Tibial nerve (tissue), 4 donors: ENCODE results near the gene REX1BD. TPM values are rescaled to one million over a fixed set of nuclear protein-coding genes. Genes with fewer than 3 reads are reported as not detected.
"Not testable (repeated sequence)": the region's sequence is repeated elsewhere in the genome, so short reads cannot be mapped to it uniquely, and the experiment has no call there.

ENCODE experiments used
- DNase-seq, 2 donors: peaks; one replicate each; pipeline ENCODE4 v3.0.0-alpha.2; 2019; ENCODE audit warnings: low spot score in 2 of 2
- H3K27ac ChIP-seq, 4 donors: fragments of 200-600 bp; sonication (generic) in 3 of 4; one replicate each; pipeline ENCODE4 v1.5.1; 2017 to 2019; ENCODE audit warnings: mild to moderate bottlenecking in 1 of 4
- H3K27me3 ChIP-seq, 2 donors: fragments of 200-600 bp; sonication (generic) in 1 of 2; one replicate each; pipeline versions ENCODE4 v1.5.1 to v1.6.0; 2017 to 2019
- H3K36me3 ChIP-seq, 3 donors: fragments of 200-600 bp; sonication (generic); one replicate each; pipeline ENCODE4 v1.5.1; 2018 to 2019
- H3K4me1 ChIP-seq, 4 donors: fragments of 200-600 bp; sonication (generic) in 3 of 4; one replicate each; pipeline ENCODE4 v1.5.1; 2017 to 2019
- H3K4me3 ChIP-seq, 4 donors: fragments of 200-600 bp; sonication (generic) in 3 of 4; one replicate each; pipeline ENCODE4 v1.5.1; 2017 to 2019; ENCODE audit warnings: mild to moderate bottlenecking in 1 of 4, moderate library complexity in 1 of 4
- H3K9me3 ChIP-seq, 4 donors: fragments of 200-600 bp; sonication (generic) in 3 of 4; one replicate each; pipeline ENCODE4 v1.5.1; 2017 to 2019
- EP300 ChIP-seq, 2 donors: sonication (generic); formaldehyde crosslinking; IDR thresholded peaks; one replicate each; pipeline ENCODE4 v1.6.1; 2017; ENCODE audit warnings: antibody characterized with exemption in 2 of 2, mild to moderate bottlenecking in 1 of 2
- POLR2A ChIP-seq, 2 donors: fragments of 450-650 bp; IDR thresholded peaks; one replicate each; pipeline ENCODE4 v1.6.1; 2017; ENCODE audit warnings: antibody characterized with exemption in 2 of 2, mild to moderate bottlenecking in 2 of 2, moderate library complexity in 2 of 2
- WGBS, 2 donors: methylation state at CpG; one replicate each; pipeline ENCODE4 v1.1.5; 2018; 5-methylcytosine and 5-hydroxymethylcytosine counted together
- total RNA-seq, 4 donors: library from RNA; depleted of rRNA; stranded (reverse); fragments of >200 nt; gene quantifications; one replicate each; pipeline ENCODE4 v1.1.0, GENCODE V29; 2016
- TF ChIP-seq, protein P1 (sequence below), 5 experiments: fragments of 200-600 bp in 3 of 5; fragments of 450-650 bp in 2 of 5; sonication (generic) in 3 of 5; IDR thresholded peaks; one replicate each; pipeline ENCODE4 v1.5.1; 2016 to 2019; ENCODE audit warnings: antibody characterized with exemption in 5 of 5, mild to moderate bottlenecking in 3 of 5, moderate library complexity in 2 of 5

Gene REX1BD
- total RNA-seq = 100 to 1,000 TPM; 186 to 226 (median 210) TPM

DNA sequence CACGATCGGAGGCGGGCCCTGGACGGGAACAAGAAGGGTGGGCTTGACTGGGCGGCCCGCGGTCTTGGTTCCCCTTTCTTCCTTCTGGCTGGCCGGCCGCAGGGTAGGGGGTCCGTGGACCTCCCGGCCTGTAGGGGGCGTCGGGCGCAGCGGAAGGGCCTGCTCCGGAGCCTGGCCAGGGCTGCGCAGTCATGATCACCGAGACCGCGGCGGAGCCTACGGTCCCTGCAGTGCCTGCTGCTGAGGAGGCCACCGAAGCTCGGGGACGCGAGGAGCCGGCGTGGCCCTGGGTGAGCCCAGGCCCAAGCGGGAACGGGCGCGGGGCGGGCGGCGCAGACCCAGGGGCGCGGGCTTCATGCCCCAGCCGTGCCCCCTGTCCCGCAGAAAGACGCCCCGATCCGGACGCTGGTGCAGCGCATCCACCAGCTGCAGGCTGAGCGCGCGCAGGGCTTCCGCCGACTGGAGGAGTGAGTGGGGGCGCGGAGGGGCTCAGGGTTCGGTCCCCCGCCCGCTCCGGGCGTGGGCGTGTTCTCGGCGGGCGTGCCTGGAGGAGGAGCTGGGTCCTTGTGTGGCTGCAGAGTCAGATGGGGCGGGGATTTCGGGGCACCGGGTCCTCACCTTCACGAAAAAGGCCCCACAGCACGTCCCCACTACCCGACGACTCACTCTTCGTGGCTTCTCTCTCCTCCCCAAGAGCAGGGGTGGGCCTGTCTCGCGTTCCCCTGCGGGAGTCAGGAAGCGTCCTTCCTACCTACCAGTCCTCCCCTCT lies at the start of gene REX1BD:
Gene REX1BD, plus strand, starts transcription at position 188 of the 769 bp plus-strand sequence. Its CDS starts 4 bp downstream, at position 192.
- peak within 1 kb of the TSS; percentile 60 to 99 (median 71) for H3K4me3 ChIP-seq
- H3K9me3 ChIP-seq = no peaks in the 10 kb centered on the region
- 1 to 2% methylated on average over 23 to 24 of the region's 72 CpGs for WGBS, 2 donors
- peak within 1 kb of the TSS; percentile 63 to 91 (median 76) for H3K27ac ChIP-seq
- peaks cover 0 to 28% (median 11%) of the 10 kb centered on the region in 4 donors for H3K4me1 ChIP-seq
- no peaks in the 10 kb centered on the region for H3K27me3 ChIP-seq
- TF ChIP-seq POLR2A (IDR thresholded peaks at IDR 0.05) (peak; percentile 8 to 45), EP300 (IDR thresholded peaks at IDR 0.05) (peak in 1 of 2 donors; percentile 42)
- TF ChIP-seq, protein P1, sequence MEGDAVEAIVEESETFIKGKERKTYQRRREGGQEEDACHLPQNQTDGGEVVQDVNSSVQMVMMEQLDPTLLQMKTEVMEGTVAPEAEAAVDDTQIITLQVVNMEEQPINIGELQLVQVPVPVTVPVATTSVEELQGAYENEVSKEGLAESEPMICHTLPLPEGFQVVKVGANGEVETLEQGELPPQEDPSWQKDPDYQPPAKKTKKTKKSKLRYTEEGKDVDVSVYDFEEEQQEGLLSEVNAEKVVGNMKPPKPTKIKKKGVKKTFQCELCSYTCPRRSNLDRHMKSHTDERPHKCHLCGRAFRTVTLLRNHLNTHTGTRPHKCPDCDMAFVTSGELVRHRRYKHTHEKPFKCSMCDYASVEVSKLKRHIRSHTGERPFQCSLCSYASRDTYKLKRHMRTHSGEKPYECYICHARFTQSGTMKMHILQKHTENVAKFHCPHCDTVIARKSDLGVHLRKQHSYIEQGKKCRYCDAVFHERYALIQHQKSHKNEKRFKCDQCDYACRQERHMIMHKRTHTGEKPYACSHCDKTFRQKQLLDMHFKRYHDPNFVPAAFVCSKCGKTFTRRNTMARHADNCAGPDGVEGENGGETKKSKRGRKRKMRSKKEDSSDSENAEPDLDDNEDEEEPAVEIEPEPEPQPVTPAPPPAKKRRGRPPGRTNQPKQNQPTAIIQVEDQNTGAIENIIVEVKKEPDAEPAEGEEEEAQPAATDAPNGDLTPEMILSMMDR (IDR thresholded peaks at IDR 0.05) = peak; percentile 86 to 94 (median 90)
- peaks cover 0 to 8% (median 0%) of the 10 kb centered on the region in 3 donors for H3K36me3 ChIP-seq
- peak; percentile 55 to 72 for DNase-seq

DNA sequence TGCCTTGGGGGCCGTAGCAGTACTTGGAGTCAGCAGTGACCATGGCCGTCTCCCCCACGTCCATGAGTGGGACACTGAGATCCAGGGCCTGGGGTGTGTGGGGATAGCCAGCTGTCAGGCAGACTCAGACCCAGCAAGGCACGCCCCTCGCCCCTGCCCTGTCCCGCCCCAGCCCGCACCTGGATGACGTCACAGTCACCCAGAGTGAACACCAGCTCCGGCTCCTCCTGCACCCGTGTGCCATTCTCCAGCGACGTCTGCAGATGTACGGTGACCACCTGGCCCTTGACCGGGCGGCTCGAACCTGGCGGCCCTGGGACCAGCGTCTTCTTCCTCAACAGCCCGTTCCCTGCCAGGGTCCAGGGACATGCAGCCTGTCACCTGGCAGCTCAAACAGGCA lies 49.2 kb upstream of the REX1BD start:
- no peak for TF ChIP-seq POLR2A (IDR thresholded peaks at IDR 0.05)
- TF ChIP-seq, protein P1 (IDR thresholded peaks at IDR 0.05) = no peak
- TF ChIP-seq EP300 (IDR thresholded peaks at IDR 0.05) = no peak
- H3K27me3 ChIP-seq = no peaks in the 10 kb centered on the region
- 90 to 96% methylated on average over 18 to 19 of the region's 19 CpGs for WGBS, 2 donors
- H3K4me1 ChIP-seq = peaks cover 0 to 22% (median 11%) of the 10 kb centered on the region in 4 donors
- no peak overlapping the region for H3K27ac ChIP-seq
- H3K36me3 ChIP-seq = peaks cover 2 to 74% (median 11%) of the 10 kb centered on the region in 3 donors
- DNase-seq = no peak
- no peaks in the 10 kb centered on the region for H3K9me3 ChIP-seq
- H3K4me3 ChIP-seq = no peak overlapping the region

DNA sequence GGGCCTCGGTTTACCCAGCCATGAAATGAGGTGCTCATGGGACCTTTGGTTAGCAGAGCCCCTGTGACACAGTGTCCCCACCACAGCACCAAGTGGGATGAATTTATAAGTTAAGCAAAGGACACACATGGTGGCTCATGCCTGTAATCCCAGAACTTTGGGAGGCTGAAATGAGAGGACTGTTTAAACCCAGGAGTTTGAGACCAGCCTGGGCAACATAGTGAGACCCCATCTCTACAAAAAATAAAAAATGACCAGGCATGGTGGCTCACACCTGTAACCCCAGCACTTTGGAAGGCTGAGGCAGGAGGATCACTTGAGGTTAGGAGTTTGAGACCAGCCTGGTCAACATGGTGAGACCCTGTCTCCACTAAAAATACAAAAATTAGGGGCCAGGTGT lies 48.4 kb upstream of the REX1BD start:
- peaks cover 2 to 65% (median 11%) of the 10 kb centered on the region in 3 donors for H3K36me3 ChIP-seq

DNA sequence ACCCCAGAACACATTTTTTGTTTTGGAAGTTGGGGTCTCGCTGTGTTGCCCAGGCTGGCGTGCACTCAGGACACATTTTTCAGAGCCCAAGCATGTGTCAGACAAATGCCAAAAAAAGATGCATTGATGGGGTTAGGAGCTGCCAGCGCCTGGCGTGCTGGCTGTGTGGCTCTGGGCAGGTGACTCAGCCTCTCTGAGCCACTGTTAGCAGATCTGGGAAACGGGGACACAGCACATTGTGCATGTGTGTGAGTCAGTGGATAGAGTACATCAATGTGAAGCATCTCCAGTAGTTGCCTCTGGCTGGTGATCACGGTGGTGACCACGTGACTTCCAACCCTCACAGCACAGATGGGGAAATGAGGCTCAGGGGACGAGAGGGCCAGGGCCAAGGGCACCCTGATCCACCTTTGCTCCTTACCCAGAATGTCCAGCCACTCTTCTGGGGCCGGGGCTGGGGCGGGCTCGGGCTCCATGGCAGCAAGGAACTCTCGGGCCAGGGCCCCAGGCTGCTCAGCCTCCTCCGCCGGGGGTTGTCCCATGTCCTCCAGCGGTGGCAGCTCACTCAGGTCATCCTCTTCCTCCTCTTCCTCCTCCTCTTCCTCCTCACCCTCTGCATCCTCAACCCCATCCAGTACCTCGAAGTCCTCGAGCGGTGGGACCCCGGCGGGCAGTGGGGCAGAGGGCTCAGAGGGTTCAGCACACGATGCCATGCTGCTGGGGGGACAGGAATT lies 47.2 kb upstream of the REX1BD start:
- H3K36me3 ChIP-seq = peaks cover 2 to 53% (median 11%) of the 10 kb centered on the region in 3 donors

More for the DNA sequence above, 48.4 kb upstream of the REX1BD start:
- not testable (repeated sequence) for H3K27ac ChIP-seq, DNase-seq, H3K9me3 ChIP-seq, H3K27me3 ChIP-seq, H3K4me3 ChIP-seq
- 100% methylated on average over 1 of the region's 1 CpG for WGBS, 2 donors
- H3K4me1 ChIP-seq = peaks cover 0 to 22% (median 11%) of the 10 kb centered on the region in 4 donors

DNA sequence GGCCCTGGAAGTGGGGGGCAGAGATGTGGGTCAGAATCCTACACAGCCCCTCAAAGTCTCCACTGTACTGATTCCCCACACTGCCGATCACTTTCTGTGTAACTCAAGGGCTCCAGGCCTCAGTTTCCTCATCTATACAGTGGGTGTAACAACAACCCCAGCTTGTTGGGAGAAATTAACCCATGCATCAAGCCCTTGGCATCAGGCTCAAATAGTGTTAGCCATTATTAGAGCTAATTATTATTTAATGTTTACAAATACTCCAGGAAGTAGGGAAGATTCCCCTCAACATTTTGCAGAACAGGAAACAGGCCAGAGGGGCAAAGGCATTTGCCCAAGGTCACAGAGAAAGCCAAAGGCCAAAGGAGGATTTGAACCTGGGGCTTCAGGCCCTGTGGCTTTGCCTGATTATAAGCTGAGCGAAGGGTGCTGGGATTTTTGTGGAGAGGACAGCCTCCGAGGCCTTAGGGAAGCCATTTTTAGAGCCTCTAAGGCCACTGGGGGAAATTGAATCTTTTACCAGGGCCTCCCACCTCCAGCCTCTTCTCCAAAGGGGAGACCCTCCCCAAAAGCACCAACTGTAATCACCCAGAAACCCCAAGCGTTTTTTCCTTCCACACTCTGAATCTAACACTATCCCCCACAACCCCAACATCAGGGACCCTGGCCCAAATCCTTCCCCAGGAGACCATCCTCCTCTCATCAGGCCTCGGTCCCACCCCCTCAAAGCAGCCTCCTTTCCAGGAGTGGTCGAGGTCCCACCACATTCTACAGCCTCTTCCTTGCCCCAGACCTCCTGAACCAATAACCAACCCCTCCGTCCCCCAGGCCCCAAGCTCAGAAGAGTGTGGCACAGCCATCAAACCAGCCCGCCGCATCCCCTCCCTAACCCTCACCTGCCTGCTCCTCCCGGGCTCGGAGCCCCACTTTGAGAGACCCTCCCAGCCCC lies 46.3 kb upstream of the REX1BD start:
- Histone ChIP-seq H3K36me3 (peaks cover 0 to 45% (median 10%) of the 10 kb centered on the region in 3 donors), H3K4me3 (peak overlapping the region; percentile 64 to 88 (median 80)), H3K27me3 (no peaks in the 10 kb centered on the region), H3K4me1 (peaks cover 0 to 22% (median 11%) of the 10 kb centered on the region in 4 donors), H3K27ac (peak overlapping the region; percentile 94 to 98 (median 96)), H3K9me3 (no peaks in the 10 kb centered on the region)
- 16 to 17% methylated on average over 11 of the region's 11 CpGs for WGBS, 2 donors
- TF ChIP-seq, protein P1 (IDR thresholded peaks at IDR 0.05) = no peak
- no peak for DNase-seq

More for the DNA sequence above, 47.2 kb upstream of the REX1BD start:
- Histone ChIP-seq H3K27ac (peak overlapping the region in 2 of 4 donors; percentile 95 to 97), H3K9me3 (no peaks in the 10 kb centered on the region), H3K27me3 (no peaks in the 10 kb centered on the region), H3K4me1 (peaks cover 0 to 22% (median 11%) of the 10 kb centered on the region in 4 donors), H3K4me3 (no peak overlapping the region)
- TF ChIP-seq EP300 (IDR thresholded peaks at IDR 0.05) (no peak), POLR2A (IDR thresholded peaks at IDR 0.05) (no peak)
- WGBS, 2 donors = 72 to 75% methylated on average over 21 of the region's 21 CpGs
- peak in 1 of 2 donors; percentile 17 for DNase-seq
